A549 (cell line): ENCODE results near the gene PLEKHH2. TPM values are rescaled to one million over a fixed set of nuclear protein-coding genes. Genes with fewer than 3 reads are reported as not detected.

Experiments
- ATAC-seq, 2 experiments: fragments of 200-7000 bp in 1 of 2; fragments of >200 bp in 1 of 2; cut with Nextera tagmentation in 1 of 2; cut with Tn5 transposase in 1 of 2; 3 replicates each; pipeline versions ENCODE4 v1.8.0 to v1.9.1; 2018 to 2020; ENCODE audit warnings: mild to moderate bottlenecking in 1 of 2, moderate library complexity in 1 of 2
- CTCF ChIA-PET: fragments of 300-600 bp; sonication (Branson Sonifier 250); formaldehyde crosslinking; extraction: SDS; loops from one replicate; lab custom pipeline; 2021; ENCODE audit warnings: antibody characterized with exemption, inconsistent platforms; lab: Yijun Ruan, JAX
- POLR2A ChIA-PET: fragments of 350-600 bp; formaldehyde crosslinking; extraction: SDS; loops from one replicate; lab custom pipeline; 2021; ENCODE audit warnings: antibody characterized with exemption, inconsistent platforms; lab: Yijun Ruan, JAX
- DNase-seq, 2 experiments: peaks; one replicate each; pipeline versions ENCODE4 v3.0.0 to v3.0.0-alpha.2; 2011 to 2016; ENCODE audit warnings: low read depth in 1 of 2, low spot score in 1 of 2
- FAIRE-seq: peaks from 2 replicates; lab custom pipeline; 2011; peaks lifted over from hg19 to GRCh38; lab: Jason Lieb, UNC
- H3K27ac ChIP-seq, 2 experiments: fragments of >200 bp; sonication (Bioruptor Twin); formaldehyde crosslinking; 3 replicates each; pipeline ENCODE4 v1.5.1; 2016 to 2017
- H3K4me1 ChIP-seq: fragments of >200 bp; sonication (Bioruptor Twin); formaldehyde crosslinking; 3 replicates; pipeline ENCODE4 v1.6.1; 2016
- H3K4me2 ChIP-seq: fragments of >200 bp; sonication (Bioruptor Twin); formaldehyde crosslinking; 3 replicates; pipeline ENCODE4 v1.6.1; 2016
- H3K4me3 ChIP-seq: fragments of >200 bp; sonication (Bioruptor Twin); formaldehyde crosslinking; 3 replicates; pipeline ENCODE4 v1.5.1; 2016
- H3K9me3 ChIP-seq: fragments of >200 bp; sonication (Bioruptor Twin); formaldehyde crosslinking; 3 replicates; pipeline ENCODE4 v1.6.1; 2016
- CHD2 ChIP-seq: fragments of 150-350 bp; IDR thresholded peaks from 2 replicates; pipeline ENCODE4 v1.6.1; 2014; ENCODE audit warnings: low read length; ENCODE audit not compliant: partially characterized antibody
- CHD4 ChIP-seq: fragments of 200-600 bp; sonication (generic); IDR thresholded peaks from 2 replicates; pipeline ENCODE4 v1.6.1; 2016; ENCODE audit warnings: antibody characterized with exemption, mild to moderate bottlenecking, borderline replicate concordance
- EP300 ChIP-seq, 2 experiments: fragments of >200 bp; sonication (Bioruptor Twin); formaldehyde crosslinking; IDR thresholded peaks; 2 replicates in 1 of 2; 3 replicates in 1 of 2; pipeline ENCODE4 v1.6.1; 2016 to 2017
- FOXS1 ChIP-seq: fragments of 250-450 bp; sonication (Bioruptor Pico); IDR thresholded peaks from 2 replicates; pipeline ENCODE4 v1.5.0; 2020; ENCODE audit warnings: mild to moderate bottlenecking, moderate library complexity
- HDAC2 ChIP-seq: fragments of 200-600 bp; sonication (generic); IDR thresholded peaks from 2 replicates; pipeline ENCODE4 v1.6.1; 2016
- JUNB ChIP-seq: fragments of >200 bp; sonication (Bioruptor Twin); formaldehyde crosslinking; IDR thresholded peaks from 2 replicates; pipeline ENCODE4 v1.6.1; 2016
- MAFK ChIP-seq: fragments of 450-650 bp; IDR thresholded peaks from 2 replicates; pipeline ENCODE4 v1.6.1; 2014; ENCODE audit not compliant: partially characterized antibody
- MYC ChIP-seq: IDR thresholded peaks from 2 replicates; pipeline ENCODE4 v1.6.1; 2012; ENCODE audit warnings: mild to moderate bottlenecking, inconsistent platforms, low read length, improper control_type of control experiment, borderline replicate concordance
- NR3C1 ChIP-seq: fragments of >200 bp; sonication (Bioruptor Twin); formaldehyde crosslinking; IDR thresholded peaks from 3 replicates; pipeline ENCODE4 v1.6.1; 2017
- POLR2A ChIP-seq: IDR thresholded peaks from 2 replicates; pipeline ENCODE4 v1.6.1; 2012; ENCODE audit warnings: mild to moderate bottlenecking, low read length
- RCOR1 ChIP-seq: fragments of 150-350 bp; IDR thresholded peaks from 2 replicates; pipeline ENCODE4 v1.6.1; 2014; ENCODE audit warnings: antibody characterized with exemption, low read length, low read depth
- RFX5 ChIP-seq: fragments of 450-650 bp; IDR thresholded peaks from 2 replicates; pipeline ENCODE4 v1.7.1; 2014; ENCODE audit warnings: antibody characterized with exemption, mild to moderate bottlenecking, moderate library complexity
- RNF2 ChIP-seq: fragments of 200-600 bp; sonication (generic); IDR thresholded peaks from 2 replicates; pipeline ENCODE4 v1.6.1; 2016; ENCODE audit warnings: low read depth, mild to moderate bottlenecking, antibody characterized with exemption, moderate library complexity, borderline replicate concordance
- WGBS: methylation state at CpG from one replicate; pipeline ENCODE4 v1.1.6; 2017; ENCODE audit errors: missing lambda C conversion rate; 5-methylcytosine and 5-hydroxymethylcytosine counted together
- polyA plus RNA-seq, 4 experiments: library from polyadenylated mRNA; depleted of rRNA in 3 of 4; stranded (reverse); fragments of >200 nt; fragmentation: RNase III in 1 of 4; extraction: RNeasy Plus Mini Kit Qiagen cat#74134 plus additional on column Dnase treatment in 1 of 4; gene quantifications; 2 replicates in 3 of 4; 3 replicates in 1 of 4; pipeline ENCODE4 v1.2.3, GENCODE V29; 2011 to 2017
- TF ChIP-seq, protein P1 (sequence below): fragments of 200-600 bp; sonication (generic); IDR thresholded peaks from 2 replicates; pipeline ENCODE4 v1.6.1; 2016; ENCODE audit warnings: antibody characterized with exemption, mild to moderate bottlenecking, moderate library complexity
- TF ChIP-seq, protein P2 (sequence below): fragments of 450-650 bp; IDR thresholded peaks from 2 replicates; pipeline ENCODE4 v1.6.1; 2014; ENCODE audit warnings: antibody characterized with exemption
- TF ChIP-seq, protein P3 (sequence below): fragments of >200 bp; sonication (Bioruptor Twin); formaldehyde crosslinking; IDR thresholded peaks from 3 replicates; pipeline ENCODE4 v1.5.1; 2016
- TF ChIP-seq, protein P4 (sequence below): fragments of >200 bp; sonication (Bioruptor Twin); formaldehyde crosslinking; IDR thresholded peaks from 3 replicates; pipeline ENCODE4 v1.6.1; 2016

Gene PLEKHH2
- polyA plus RNA-seq, 2 of the 4 experiments (the other 2 are of a cell fraction): 0.92 to 14.9 TPM

DNA sequence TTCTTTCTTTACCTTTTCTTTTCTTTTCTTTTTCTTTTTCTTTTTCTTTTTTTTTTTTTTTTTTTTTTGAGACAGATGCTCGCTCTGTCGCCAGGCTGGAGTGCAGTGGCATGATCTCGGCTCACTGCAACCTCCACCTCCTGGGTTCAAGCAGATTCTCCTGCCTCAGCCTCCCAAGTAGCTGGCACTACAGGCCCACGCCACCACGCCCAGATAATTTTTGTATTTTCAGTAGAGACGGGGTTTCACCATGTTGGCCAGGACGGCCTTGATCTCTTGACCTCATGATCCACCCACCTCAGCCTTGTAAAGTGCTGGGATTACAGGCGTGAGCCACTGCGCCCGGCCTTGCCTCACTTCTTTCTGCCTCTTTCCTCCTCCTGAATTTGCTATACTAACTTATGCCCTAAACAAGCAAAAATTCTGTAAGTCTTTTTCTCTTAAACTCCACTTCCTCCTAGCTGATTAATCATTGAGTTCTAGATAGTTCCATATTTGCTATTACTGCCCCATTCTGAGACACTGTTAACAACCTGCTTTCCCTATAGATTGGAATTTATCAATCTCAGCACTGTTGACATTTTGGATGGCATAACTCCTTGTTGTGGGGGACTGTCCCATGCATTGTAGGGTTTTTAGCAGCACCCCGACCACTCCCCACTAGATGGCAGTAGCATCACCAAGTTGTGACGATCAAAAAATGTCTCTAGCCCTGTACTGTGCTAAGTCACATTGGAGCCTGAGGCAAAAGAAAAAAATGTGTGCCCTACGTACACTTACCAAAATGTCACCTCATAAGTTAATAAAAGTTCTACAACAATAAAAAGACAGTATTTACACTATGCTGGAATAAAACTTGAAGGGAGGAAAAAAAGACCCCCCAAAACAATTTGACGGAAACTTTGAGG lies 24.8 kb upstream of the PLEKHH2 start (continued):
- TF ChIP-seq, protein P1, sequence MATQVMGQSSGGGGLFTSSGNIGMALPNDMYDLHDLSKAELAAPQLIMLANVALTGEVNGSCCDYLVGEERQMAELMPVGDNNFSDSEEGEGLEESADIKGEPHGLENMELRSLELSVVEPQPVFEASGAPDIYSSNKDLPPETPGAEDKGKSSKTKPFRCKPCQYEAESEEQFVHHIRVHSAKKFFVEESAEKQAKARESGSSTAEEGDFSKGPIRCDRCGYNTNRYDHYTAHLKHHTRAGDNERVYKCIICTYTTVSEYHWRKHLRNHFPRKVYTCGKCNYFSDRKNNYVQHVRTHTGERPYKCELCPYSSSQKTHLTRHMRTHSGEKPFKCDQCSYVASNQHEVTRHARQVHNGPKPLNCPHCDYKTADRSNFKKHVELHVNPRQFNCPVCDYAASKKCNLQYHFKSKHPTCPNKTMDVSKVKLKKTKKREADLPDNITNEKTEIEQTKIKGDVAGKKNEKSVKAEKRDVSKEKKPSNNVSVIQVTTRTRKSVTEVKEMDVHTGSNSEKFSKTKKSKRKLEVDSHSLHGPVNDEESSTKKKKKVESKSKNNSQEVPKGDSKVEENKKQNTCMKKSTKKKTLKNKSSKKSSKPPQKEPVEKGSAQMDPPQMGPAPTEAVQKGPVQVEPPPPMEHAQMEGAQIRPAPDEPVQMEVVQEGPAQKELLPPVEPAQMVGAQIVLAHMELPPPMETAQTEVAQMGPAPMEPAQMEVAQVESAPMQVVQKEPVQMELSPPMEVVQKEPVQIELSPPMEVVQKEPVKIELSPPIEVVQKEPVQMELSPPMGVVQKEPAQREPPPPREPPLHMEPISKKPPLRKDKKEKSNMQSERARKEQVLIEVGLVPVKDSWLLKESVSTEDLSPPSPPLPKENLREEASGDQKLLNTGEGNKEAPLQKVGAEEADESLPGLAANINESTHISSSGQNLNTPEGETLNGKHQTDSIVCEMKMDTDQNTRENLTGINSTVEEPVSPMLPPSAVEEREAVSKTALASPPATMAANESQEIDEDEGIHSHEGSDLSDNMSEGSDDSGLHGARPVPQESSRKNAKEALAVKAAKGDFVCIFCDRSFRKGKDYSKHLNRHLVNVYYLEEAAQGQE: no peak
- TF ChIP-seq NR3C1 (no peak), FOXS1 (no peak), POLR2A (no peak), CHD4 (no peak), HDAC2 (no peak), MAFK (no peak)
- TF ChIP-seq, protein P2, sequence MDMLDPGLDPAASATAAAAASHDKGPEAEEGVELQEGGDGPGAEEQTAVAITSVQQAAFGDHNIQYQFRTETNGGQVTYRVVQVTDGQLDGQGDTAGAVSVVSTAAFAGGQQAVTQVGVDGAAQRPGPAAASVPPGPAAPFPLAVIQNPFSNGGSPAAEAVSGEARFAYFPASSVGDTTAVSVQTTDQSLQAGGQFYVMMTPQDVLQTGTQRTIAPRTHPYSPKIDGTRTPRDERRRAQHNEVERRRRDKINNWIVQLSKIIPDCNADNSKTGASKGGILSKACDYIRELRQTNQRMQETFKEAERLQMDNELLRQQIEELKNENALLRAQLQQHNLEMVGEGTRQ: no peak

DNA sequence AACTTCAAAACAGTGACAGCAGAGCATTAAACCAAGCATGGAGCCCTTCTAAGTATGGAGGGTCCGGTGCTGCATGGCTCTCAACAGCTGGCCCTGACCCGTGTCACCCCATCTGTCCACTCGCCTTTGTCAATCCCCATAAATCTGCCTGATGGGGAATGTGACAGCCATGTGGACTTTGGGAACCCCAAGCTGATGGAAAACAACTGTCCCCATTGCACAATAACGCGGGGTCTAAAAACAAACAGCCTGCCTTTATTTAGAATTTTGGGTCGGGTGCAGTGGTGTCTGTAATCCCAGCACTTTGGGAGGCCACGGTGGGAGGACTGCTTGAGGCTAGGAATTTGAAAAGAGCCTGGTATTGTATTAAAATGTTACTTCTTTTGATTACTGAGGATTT lies 24.1 kb upstream of the PLEKHH2 start:
- Histone ChIP-seq H3K4me2 (peak overlapping the region; percentile 36), H3K9me3 (no peaks in the 10 kb centered on the region), H3K4me1 (peaks cover 6% of the 10 kb centered on the region; the same call in 1 of the 3 replicates), H3K4me3 (no peak overlapping the region), H3K27ac (peak overlapping the region; percentile 45 to 55; a peak in 5 of 6 replicates)
- ATAC-seq: no peak
- 79% methylated on average over 7 of the region's 7 CpGs for WGBS
- no peak for FAIRE-seq
- POLR2A ChIA-PET: no interaction called here
- TF ChIP-seq, protein P3, sequence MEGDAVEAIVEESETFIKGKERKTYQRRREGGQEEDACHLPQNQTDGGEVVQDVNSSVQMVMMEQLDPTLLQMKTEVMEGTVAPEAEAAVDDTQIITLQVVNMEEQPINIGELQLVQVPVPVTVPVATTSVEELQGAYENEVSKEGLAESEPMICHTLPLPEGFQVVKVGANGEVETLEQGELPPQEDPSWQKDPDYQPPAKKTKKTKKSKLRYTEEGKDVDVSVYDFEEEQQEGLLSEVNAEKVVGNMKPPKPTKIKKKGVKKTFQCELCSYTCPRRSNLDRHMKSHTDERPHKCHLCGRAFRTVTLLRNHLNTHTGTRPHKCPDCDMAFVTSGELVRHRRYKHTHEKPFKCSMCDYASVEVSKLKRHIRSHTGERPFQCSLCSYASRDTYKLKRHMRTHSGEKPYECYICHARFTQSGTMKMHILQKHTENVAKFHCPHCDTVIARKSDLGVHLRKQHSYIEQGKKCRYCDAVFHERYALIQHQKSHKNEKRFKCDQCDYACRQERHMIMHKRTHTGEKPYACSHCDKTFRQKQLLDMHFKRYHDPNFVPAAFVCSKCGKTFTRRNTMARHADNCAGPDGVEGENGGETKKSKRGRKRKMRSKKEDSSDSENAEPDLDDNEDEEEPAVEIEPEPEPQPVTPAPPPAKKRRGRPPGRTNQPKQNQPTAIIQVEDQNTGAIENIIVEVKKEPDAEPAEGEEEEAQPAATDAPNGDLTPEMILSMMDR: no peak
- TF ChIP-seq, protein P4, sequence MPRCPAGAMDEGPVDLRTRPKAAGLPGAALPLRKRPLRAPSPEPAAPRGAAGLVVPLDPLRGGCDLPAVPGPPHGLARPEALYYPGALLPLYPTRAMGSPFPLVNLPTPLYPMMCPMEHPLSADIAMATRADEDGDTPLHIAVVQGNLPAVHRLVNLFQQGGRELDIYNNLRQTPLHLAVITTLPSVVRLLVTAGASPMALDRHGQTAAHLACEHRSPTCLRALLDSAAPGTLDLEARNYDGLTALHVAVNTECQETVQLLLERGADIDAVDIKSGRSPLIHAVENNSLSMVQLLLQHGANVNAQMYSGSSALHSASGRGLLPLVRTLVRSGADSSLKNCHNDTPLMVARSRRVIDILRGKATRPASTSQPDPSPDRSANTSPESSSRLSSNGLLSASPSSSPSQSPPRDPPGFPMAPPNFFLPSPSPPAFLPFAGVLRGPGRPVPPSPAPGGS: no peak
- no peak for TF ChIP-seq EP300 (IDR thresholded peaks at IDR 0.05)
- TF ChIP-seq CHD2: no peak
- no peak for TF ChIP-seq RNF2
- TF ChIP-seq RFX5: no peak
- TF ChIP-seq JUNB: no peak
- no peak for TF ChIP-seq RCOR1
- TF ChIP-seq, protein P2: no peak
- no peak for TF ChIP-seq MYC
- CTCF ChIA-PET: interaction anchor here (0.8 to 7.8 kb wide), 25 partner anchors 8 to 789 kb away, joined by 3 to 107 read pairs (median 5); partner anchors contain the start of genes C1GALT1C1L, DYNC2LI1, PLEKHH2 and THADA
- no peak for DNase-seq
